ENCODE data around the gene APOA5.

APOA5 gene

DNA sequence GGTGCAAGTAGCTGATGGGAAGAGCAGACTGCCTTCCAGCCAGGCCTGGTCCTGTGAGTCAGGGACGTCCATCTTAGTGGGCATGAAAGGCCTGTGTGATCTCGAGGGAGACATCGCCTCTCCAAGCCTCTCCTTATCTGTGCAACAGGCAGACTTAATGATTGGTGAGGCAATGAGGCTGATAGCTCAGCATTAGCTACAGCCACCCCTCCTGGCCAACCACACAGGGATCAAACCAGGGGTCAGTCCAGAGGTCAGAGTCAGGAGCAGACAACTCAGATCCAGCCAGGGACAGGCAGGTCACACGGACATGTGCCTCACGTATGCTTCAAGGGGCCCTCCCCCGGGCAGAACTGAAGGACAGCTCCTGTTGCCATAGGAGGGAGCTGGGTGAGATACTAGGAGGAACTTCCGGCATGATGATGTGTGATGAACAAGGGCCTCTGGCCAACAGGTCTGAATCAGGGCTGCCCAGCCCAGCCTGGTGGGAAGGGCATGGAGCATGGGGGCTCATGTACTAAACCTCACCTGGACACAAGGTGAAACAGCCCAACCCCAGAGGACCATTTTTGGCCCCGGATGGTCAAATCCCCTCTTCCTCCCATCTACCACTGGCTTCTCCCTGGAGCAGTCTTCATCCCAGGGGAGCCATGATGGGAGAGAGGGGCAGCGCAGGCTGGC is 35.2 kb upstream of the APOA5 start:
- TF ChIP-seq, protein P1, sequence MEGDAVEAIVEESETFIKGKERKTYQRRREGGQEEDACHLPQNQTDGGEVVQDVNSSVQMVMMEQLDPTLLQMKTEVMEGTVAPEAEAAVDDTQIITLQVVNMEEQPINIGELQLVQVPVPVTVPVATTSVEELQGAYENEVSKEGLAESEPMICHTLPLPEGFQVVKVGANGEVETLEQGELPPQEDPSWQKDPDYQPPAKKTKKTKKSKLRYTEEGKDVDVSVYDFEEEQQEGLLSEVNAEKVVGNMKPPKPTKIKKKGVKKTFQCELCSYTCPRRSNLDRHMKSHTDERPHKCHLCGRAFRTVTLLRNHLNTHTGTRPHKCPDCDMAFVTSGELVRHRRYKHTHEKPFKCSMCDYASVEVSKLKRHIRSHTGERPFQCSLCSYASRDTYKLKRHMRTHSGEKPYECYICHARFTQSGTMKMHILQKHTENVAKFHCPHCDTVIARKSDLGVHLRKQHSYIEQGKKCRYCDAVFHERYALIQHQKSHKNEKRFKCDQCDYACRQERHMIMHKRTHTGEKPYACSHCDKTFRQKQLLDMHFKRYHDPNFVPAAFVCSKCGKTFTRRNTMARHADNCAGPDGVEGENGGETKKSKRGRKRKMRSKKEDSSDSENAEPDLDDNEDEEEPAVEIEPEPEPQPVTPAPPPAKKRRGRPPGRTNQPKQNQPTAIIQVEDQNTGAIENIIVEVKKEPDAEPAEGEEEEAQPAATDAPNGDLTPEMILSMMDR (IDR thresholded peaks at IDR 0.05; ENCODE audit: insufficient read depth, low read depth, low read length, missing control alignments), result no peak
- H3K4me3 ChIP-seq (ENCODE audit: low read depth, low read length), result no peak overlapping the region
- DNase-seq (ENCODE audit: low read depth), result no peak

DNA sequence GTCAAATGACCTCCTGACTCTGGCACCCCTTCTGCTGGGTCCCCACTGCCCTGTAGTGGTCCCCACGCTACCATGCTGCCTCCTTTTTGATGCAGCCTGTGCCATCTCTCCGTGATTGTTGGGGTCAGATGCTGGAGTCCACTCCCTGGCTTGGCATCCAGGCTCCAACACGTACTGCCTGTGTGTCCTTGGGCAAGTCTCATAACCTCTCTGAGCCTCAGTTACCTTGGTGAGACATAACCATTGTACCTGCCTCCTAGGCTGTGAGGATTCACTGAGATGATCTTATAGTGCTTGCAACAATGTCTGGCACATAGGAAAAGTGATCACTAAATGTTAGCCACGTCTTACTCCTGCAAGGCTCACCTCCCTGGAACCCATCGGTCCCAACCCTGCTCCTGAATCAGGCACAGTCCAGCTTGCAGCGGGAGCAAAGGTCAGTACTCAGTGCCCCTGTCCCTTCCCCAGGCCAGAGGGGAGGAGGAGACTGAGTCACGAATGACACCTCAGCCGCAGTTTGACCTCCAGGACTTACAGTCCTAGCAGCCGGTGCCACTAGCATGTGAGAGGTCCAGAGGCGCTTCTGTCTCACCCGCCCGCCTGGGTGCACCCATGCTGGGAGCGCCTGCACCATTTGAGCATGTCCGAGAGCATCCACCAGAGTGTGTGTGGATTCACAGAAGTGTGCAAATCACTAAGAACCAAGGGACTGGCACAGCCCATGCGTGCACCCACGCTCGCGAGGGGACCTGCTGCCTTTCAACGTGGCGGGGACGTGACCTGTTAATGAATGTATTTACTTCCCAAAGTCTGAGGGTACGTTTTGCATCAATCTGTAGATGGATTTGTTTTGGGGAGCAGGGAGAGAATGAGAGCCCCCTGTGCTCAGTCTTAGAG is 34.4 kb upstream of the APOA5 start:
- no peak for DNase-seq (ENCODE audit: low read depth)
- TF ChIP-seq, protein P1 (IDR thresholded peaks at IDR 0.05; ENCODE audit: insufficient read depth, low read depth, low read length, missing control alignments), result no peak
- H3K4me3 ChIP-seq (ENCODE audit: low read depth, low read length), result no peak overlapping the region

DNA sequence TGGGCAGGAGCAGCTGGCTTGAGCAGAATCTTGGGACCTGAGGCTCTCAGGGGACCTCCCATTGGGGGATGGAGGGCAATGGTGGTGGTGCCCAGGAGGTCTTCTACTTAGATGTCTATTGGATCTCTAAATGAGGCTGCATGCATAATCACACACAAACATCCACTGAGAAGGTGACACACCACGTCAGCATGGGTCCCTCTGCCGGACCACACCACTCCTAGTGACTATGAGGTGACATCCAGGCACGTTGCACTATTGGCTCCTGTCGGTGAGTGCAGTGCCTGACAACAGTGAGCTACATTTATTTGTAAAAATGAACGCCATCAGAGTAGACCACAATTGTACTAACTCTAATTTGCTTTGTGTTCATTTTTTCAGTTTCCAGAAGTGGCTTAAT is 33.8 kb upstream of the APOA5 start:
- TF ChIP-seq, protein P1 (IDR thresholded peaks at IDR 0.05; ENCODE audit: insufficient read depth, low read depth, low read length, missing control alignments), result no peak
- DNase-seq (ENCODE audit: low read depth), result no peak
- no peak overlapping the region for H3K4me3 ChIP-seq (ENCODE audit: low read depth, low read length)

DNA sequence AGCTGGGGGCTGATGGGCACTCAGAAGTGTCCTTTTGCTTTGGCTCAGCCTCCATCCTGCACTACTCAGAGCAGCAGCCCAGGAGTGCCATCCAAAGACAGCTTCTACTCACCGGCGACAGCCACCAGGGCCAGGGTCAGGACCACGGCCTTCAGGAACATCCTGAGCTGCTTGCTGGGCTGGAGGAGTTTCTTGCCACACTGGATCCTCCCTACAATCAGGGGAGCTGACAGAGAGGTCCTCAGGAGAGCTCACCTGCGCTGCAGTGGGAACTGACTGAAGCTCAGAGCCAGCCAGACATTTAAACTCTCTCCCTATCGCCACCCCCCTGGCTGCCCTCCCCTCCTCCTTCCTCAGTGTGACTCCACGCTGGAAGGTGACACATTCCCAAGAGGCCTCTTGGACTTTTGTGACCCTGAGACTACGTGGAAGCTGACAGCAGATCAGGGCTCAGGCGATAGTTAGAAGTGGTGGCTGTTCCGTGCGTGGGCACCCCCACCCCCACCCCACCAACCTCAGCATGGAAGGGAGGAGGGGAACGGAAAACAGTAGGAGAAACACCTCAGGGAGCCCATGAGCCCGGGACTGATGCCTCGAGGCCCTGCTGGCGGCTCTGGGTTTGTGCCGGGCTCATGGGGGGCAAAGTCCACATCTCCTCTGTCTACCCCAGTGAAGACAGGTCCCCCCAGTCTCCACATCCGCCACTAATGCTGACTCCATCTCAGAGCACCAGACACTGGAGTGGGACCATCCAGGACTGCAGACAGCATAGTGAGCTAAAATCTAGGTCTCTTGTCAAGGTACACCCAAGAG is 31.6 kb upstream of the APOA5 start, which contains the start of gene APOA4:
Gene APOA4, minus strand, starts transcription at position 274 of the 813 bp plus-strand sequence. Its CDS starts 113 bp downstream, at position 161.
- H3K4me3 ChIP-seq (ENCODE audit: low read depth, low read length), result no peak within 1 kb of the TSS
- no peak for DNase-seq (ENCODE audit: low read depth)
- TF ChIP-seq, protein P1 (IDR thresholded peaks at IDR 0.05; ENCODE audit: insufficient read depth, low read depth, low read length, missing control alignments), result no peak

DNA sequence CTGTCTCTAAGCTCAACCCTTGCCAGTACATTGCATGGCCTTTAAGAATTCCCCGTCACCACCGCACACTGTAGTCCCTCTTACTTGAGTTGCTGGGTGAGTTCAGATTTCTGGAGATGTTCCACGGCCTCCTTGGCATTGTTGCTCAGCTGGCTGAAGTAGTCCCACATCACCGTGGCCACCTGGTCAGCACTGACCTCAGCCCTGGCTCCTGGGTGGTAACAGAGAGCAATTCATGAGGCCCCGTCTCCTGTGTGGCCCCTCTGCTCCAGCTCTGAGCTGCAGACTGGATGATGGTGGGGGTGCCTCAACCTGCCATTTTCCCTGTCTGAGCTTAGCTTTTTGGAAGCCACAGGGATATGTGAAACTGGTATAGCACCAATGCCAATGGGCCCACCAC is 30.9 kb upstream of the APOA5 start:
- no peak for DNase-seq (ENCODE audit: low read depth)
- TF ChIP-seq, protein P1 (IDR thresholded peaks at IDR 0.05; ENCODE audit: insufficient read depth, low read depth, low read length, missing control alignments), result no peak
- H3K4me3 ChIP-seq (ENCODE audit: low read depth, low read length), result no peak overlapping the region

DNA sequence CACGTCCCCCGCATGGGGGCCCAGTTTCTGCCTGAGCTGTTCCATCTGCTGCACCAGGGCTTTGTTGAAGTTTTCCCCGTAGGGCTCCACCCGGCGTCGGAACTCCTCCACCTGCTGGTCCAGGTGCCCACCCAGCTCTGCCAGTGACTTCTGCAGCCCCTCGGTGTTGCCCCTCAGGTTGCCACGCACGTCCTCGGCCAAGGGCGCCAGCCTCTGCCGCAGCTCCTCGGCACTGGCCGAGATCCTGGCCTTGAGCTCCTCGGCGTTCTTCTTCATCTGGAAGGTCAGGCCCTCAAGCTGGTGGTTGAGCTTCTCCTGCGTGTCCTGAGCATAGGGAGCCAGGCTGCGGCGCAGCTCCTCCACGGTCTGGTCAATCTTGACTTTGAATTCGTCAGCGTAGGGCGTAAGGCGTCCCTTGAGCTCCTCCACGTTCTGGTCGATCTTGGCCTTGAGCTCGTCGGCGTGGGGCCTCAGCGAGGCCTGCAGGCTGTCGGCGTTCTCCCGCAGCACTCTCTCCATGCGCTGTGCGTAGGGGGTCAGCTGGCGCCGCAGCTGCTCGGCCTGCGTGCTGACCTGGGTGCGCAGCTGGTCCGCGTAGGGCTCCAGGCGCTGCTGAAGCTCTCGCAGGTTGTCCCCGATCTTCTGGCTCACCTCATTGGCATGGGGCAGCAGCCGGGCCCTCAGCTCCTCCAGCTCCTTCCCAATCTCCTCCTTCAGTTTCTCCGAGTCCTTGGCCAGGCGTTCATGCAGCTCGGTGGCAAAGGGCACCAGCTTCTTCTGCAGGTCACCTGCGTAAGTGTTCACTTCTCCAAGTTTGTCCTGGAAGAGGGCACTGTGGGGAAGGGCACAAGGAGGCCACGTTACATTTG is 29.6 kb upstream of the APOA5 start:
- no peak for DNase-seq (ENCODE audit: low read depth)
- TF ChIP-seq, protein P1 (IDR thresholded peaks at IDR 0.05; ENCODE audit: insufficient read depth, low read depth, low read length, missing control alignments), result no peak
- no peak overlapping the region for H3K4me3 ChIP-seq (ENCODE audit: low read depth, low read length)

All from GM12865 (cell line).